ENCODE results near the gene CDHR3. TPM values are rescaled to one million over a fixed set of nuclear protein-coding genes. Genes with fewer than 3 reads are reported as not detected.

Gene CDHR3
- total RNA-seq, 2 donors from 2014 or later = 2.2 to 3.9 TPM

- 83% methylated on average over 5 of the region's 5 CpGs for WGBS
- H3K27me3 ChIP-seq (replicated peaks; ENCODE audit: insufficient read depth) = no peaks in the 10 kb centered on the region
- TF ChIP-seq POLR2AphosphoS5 (IDR thresholded peaks at IDR 0.05) (no peak), CTCF (IDR thresholded peaks at IDR 0.05) (no peak), POLR2A (IDR thresholded peaks at IDR 0.05) (no peak)
- H3K4me3 ChIP-seq = no peak overlapping the region
- intact Hi-C loops (cut with DNase I) = no loop called here
- no peak overlapping the region for H3K27ac ChIP-seq
- H3K4me1 ChIP-seq (replicated peaks) = no peaks in the 10 kb centered on the region
- no peak for DNase-seq (ENCODE audit: low spot score)
- no peaks in the 10 kb centered on the region for H3K36me3 ChIP-seq
- no peaks in the 10 kb centered on the region for H3K9me3 ChIP-seq
These were observed 11.4 kb downstream of the CDHR3 start for GRCh38 chr7:105974471-105974870.

GRCh38 chr7:105975770-105976417 is 12.8 kb downstream of the CDHR3 start:
- TF ChIP-seq CTCF (IDR thresholded peaks at IDR 0.05) = no peak
- no peak for TF ChIP-seq POLR2A (IDR thresholded peaks at IDR 0.05)
- peak; percentile 57 for TF ChIP-seq POLR2AphosphoS5 (IDR thresholded peaks at IDR 0.05)
- Histone ChIP-seq H3K9me3 (no peaks in the 10 kb centered on the region), H3K4me3 (no peak overlapping the region), H3K27ac (no peak overlapping the region), H3K27me3 (replicated peaks; ENCODE audit: insufficient read depth) (no peaks in the 10 kb centered on the region), H3K36me3 (no peaks in the 10 kb centered on the region), H3K4me1 (replicated peaks) (no peaks in the 10 kb centered on the region)
- no peak for DNase-seq (ENCODE audit: low spot score)
- WGBS = 75% methylated on average over 8 of the region's 8 CpGs
- intact Hi-C loops (cut with DNase I) = no loop called here

GRCh38 chr7:105976868-105977267 is 13.8 kb downstream of the CDHR3 start:
- Histone ChIP-seq H3K27me3 (replicated peaks; ENCODE audit: insufficient read depth) (no peaks in the 10 kb centered on the region), H3K9me3 (no peaks in the 10 kb centered on the region), H3K27ac (no peak overlapping the region), H3K36me3 (no peaks in the 10 kb centered on the region), H3K4me3 (no peak overlapping the region), H3K4me1 (replicated peaks) (no peaks in the 10 kb centered on the region)
- DNase-seq (ENCODE audit: low spot score) = no peak
- intact Hi-C loops (cut with DNase I) = no loop called here
- 91% methylated on average over 4 of the region's 4 CpGs for WGBS
- TF ChIP-seq CTCF (IDR thresholded peaks at IDR 0.05) (no peak), POLR2A (IDR thresholded peaks at IDR 0.05) (no peak), POLR2AphosphoS5 (IDR thresholded peaks at IDR 0.05) (no peak)

- Histone ChIP-seq H3K27ac (no peak overlapping the region), H3K36me3 (no peaks in the 10 kb centered on the region), H3K27me3 (replicated peaks; ENCODE audit: insufficient read depth) (no peaks in the 10 kb centered on the region), H3K4me3 (no peak overlapping the region), H3K9me3 (no peaks in the 10 kb centered on the region), H3K4me1 (replicated peaks) (no peaks in the 10 kb centered on the region)
- intact Hi-C loops (cut with DNase I) = no loop called here
- WGBS = 100% methylated on average over 3 of the region's 3 CpGs
- no peak for DNase-seq (ENCODE audit: low spot score)
- TF ChIP-seq POLR2AphosphoS5 (IDR thresholded peaks at IDR 0.05) (no peak), POLR2A (IDR thresholded peaks at IDR 0.05) (no peak), CTCF (IDR thresholded peaks at IDR 0.05) (no peak)
These were observed 15.0 kb downstream of the CDHR3 start for GRCh38 chr7:105978035-105978434.

- Histone ChIP-seq H3K36me3 (no peaks in the 10 kb centered on the region), H3K27ac (no peak overlapping the region), H3K9me3 (no peaks in the 10 kb centered on the region), H3K4me1 (replicated peaks) (no peaks in the 10 kb centered on the region), H3K4me3 (no peak overlapping the region), H3K27me3 (replicated peaks; ENCODE audit: insufficient read depth) (no peaks in the 10 kb centered on the region)
- intact Hi-C loops (cut with DNase I) = no loop called here
- DNase-seq (ENCODE audit: low spot score) = no peak
- 100% methylated on average over 2 of the region's 2 CpGs for WGBS
- TF ChIP-seq POLR2AphosphoS5 (IDR thresholded peaks at IDR 0.05) (no peak), POLR2A (IDR thresholded peaks at IDR 0.05) (no peak), CTCF (IDR thresholded peaks at IDR 0.05) (no peak)
These were observed 15.9 kb downstream of the CDHR3 start for GRCh38 chr7:105978974-105979373.

All from prostate gland (tissue), 2 donors.